Epidermal melanocyte (primary cell): ENCODE measurements around the gene SEC62.
"Not testable (repeated sequence)": the region's sequence is repeated elsewhere in the genome, so short reads cannot be mapped to it uniquely, and the experiment has no call there.

ENCODE experiments used
- DNase-seq: peaks from one replicate; pipeline ENCODE4 v3.0.0; 2011; ENCODE audit warnings: low spot score; ENCODE audit not compliant: insufficient read length

The SEC62 gene

GRCh38 chr3:170012683-170013400 lies 46.2 kb downstream of the SEC62 start:
- DNase-seq = no peak

GRCh38 chr3:170016057-170016456 lies 49.5 kb downstream of the SEC62 start:
- no peak for DNase-seq

GRCh38 chr3:170019306-170019705 lies 52.7 kb downstream of the SEC62 start:
- DNase-seq = not testable (repeated sequence)

- DNase-seq = no peak
These were observed 54.5 kb downstream of the SEC62 start for GRCh38 chr3:170021083-170021482.

- no peak for DNase-seq
These were observed 55.7 kb downstream of the SEC62 start for GRCh38 chr3:170022336-170022735.

GRCh38 chr3:170023165-170023564 lies 56.6 kb downstream of the SEC62 start:
- DNase-seq = no peak

- no peak for DNase-seq
These were observed 58.0 kb downstream of the SEC62 start for GRCh38 chr3:170024581-170024980.

- DNase-seq = no peak
These were observed 60.9 kb downstream of the SEC62 start for GRCh38 chr3:170027233-170028102.

- no peak for DNase-seq
These were observed 66.9 kb downstream of the SEC62 start for GRCh38 chr3:170033489-170033888.

- no peak for DNase-seq
These were observed 71.1 kb downstream of the SEC62 start, which contains the start of gene GPR160 for GRCh38 chr3:170037463-170038433. TSS of gene GPR160 (plus strand) at chr3:170037995. CDS start at chr3:170083973, 45,978 bp downstream.

- no peak for DNase-seq
These were observed 72.0 kb downstream of the SEC62 start for GRCh38 chr3:170038434-170039110.

- DNase-seq = no peak
These were observed 73.8 kb downstream of the SEC62 start for GRCh38 chr3:170040418-170040817.

- no peak for DNase-seq
These were observed 76.9 kb downstream of the SEC62 start for GRCh38 chr3:170043506-170043905.

- no peak for DNase-seq
These were observed 77.7 kb downstream of the SEC62 start for GRCh38 chr3:170044271-170044670.

GRCh38 chr3:170044795-170045244 lies 78.2 kb downstream of the SEC62 start:
- DNase-seq = no peak

GRCh38 chr3:170046269-170047132 lies 79.9 kb downstream of the SEC62 start:
- DNase-seq = no peak

- no peak for DNase-seq
These were observed 80.5 kb downstream of the SEC62 start for GRCh38 chr3:170047133-170047404.
